Testis (tissue), 3 donors: ENCODE data around the gene SCN9A. TPM values are rescaled to one million over a fixed set of nuclear protein-coding genes. Genes with fewer than 3 reads are reported as not detected.
A peak's percentile ranks its signal among the peaks of the same experiment; 100 is the strongest.
"Not testable (repeated sequence)": the region's sequence is repeated elsewhere in the genome, so short reads cannot be mapped to it uniquely, and the experiment has no call there.

Experiments used
- DNase-seq: peaks from one replicate; pipeline ENCODE4 v3.0.0-alpha.2; 2019
- H3K27ac ChIP-seq, 2 donors: fragments of 200-600 bp; sonication (generic); one replicate each; pipeline ENCODE4 v1.5.1; 2019
- H3K27me3 ChIP-seq: fragments of 200-600 bp; sonication (generic); one replicate; pipeline ENCODE4 v1.5.1; 2019
- H3K36me3 ChIP-seq: fragments of 200-600 bp; sonication (generic); one replicate; pipeline ENCODE4 v1.5.1; 2017; ENCODE audit warnings: low read depth; ENCODE audit errors: missing control alignments
- H3K4me1 ChIP-seq: fragments of 200-600 bp; sonication (generic); one replicate; pipeline ENCODE4 v1.5.1; 2019
- H3K4me3 ChIP-seq, 2 donors: fragments of 200-600 bp; sonication (generic); one replicate each; pipeline ENCODE4 v1.5.1; 2017 to 2019
- H3K9me3 ChIP-seq: fragments of 200-600 bp; sonication (generic); one replicate; pipeline ENCODE4 v1.5.1; 2017
- POLR2A ChIP-seq: fragments of 450-650 bp; IDR thresholded peaks from one replicate; pipeline ENCODE4 v1.6.1; 2017; ENCODE audit warnings: antibody characterized with exemption, mild to moderate bottlenecking, moderate library complexity
- WGBS, 2 donors: methylation state at CpG; one replicate each; pipeline ENCODE4 v1.1.5; 2018; 5-methylcytosine and 5-hydroxymethylcytosine counted together
- intact Hi-C: fragments of 100-400 bp; cut with DNase I; formaldehyde crosslinking; loops from one replicate; pipeline ENCODE4 v1.15.1; 2023; ENCODE audit warnings: low total_unique reads
- polyA plus RNA-seq: library from polyadenylated mRNA; stranded (reverse); fragments of 350-450 nt; fragmentation: Illumina TruSeq; extraction: RNeasy Lipid Tissue Mini Kit (QIAGEN cat#74804); gene quantifications from one replicate; pipeline ENCODE4 v1.2.3, GENCODE V29; 2014; ENCODE audit warnings: low read depth, low replicate concordance; ENCODE audit not compliant: insufficient read depth
- total RNA-seq, 2 donors: library from RNA; depleted of rRNA; stranded (reverse); fragments of >200 nt; gene quantifications; one replicate each; pipeline ENCODE4 v1.2.3, GENCODE V29; 2016
- TF ChIP-seq, protein P1 (sequence below), 3 experiments: fragments of 450-650 bp in 2 of 3; fragments of 200-600 bp in 1 of 3; sonication (generic) in 1 of 3; IDR thresholded peaks; one replicate each; pipeline ENCODE4 v1.5.1; 2016 to 2019; ENCODE audit warnings: antibody characterized with exemption in 3 of 3, mild to moderate bottlenecking in 2 of 3, moderate library complexity in 1 of 3

SCN9A gene
- total and polyA plus RNA-seq, 3 donors from 2014 or later: 7.3 to 117 (median 85.7) TPM

DNA sequence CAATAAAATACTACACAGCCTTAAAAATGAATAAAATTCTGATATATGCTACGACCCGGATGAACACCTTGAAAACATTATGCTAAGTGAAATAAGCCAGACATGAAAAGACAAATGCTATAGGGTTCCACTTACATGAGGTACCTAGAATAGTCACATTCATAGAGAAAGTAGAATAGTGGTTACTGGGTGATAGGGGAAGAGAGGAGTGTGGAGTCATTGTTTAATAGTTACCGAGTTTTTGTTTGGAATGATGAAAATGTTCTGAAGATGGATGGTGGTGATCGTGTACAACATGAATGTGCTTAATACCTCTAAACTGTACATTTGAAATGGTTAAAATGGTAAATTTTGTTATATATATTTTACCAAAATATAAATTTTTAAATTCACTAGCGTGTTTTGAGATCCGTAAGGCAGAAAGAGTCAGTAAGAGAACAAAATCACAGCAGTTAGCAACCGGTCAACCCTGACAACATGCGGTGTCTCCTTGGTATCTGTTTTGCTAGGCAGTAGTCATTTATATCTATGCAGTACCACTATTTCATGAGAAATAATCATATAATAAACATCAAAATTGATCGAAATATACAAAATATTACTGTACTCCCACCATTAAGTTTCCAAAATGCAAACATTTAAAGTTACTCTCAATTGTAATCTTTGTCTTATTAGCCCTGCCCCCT lies 11.1 kb downstream of the SCN9A start:
- intact Hi-C loops: no loop called here
- Histone ChIP-seq H3K4me3 (no peak overlapping the region), H3K27me3 (no peaks in the 10 kb centered on the region), H3K4me1 (no peaks in the 10 kb centered on the region), H3K27ac (no peak overlapping the region), H3K9me3 (no peaks in the 10 kb centered on the region), H3K36me3 (no peaks in the 10 kb centered on the region)
- TF ChIP-seq POLR2A: no peak
- TF ChIP-seq, protein P1, sequence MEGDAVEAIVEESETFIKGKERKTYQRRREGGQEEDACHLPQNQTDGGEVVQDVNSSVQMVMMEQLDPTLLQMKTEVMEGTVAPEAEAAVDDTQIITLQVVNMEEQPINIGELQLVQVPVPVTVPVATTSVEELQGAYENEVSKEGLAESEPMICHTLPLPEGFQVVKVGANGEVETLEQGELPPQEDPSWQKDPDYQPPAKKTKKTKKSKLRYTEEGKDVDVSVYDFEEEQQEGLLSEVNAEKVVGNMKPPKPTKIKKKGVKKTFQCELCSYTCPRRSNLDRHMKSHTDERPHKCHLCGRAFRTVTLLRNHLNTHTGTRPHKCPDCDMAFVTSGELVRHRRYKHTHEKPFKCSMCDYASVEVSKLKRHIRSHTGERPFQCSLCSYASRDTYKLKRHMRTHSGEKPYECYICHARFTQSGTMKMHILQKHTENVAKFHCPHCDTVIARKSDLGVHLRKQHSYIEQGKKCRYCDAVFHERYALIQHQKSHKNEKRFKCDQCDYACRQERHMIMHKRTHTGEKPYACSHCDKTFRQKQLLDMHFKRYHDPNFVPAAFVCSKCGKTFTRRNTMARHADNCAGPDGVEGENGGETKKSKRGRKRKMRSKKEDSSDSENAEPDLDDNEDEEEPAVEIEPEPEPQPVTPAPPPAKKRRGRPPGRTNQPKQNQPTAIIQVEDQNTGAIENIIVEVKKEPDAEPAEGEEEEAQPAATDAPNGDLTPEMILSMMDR (IDR thresholded peaks at IDR 0.05): no peak
- DNase-seq: no peak
- WGBS, 2 donors: 80% methylated on average over 9 of the region's 9 CpGs

DNA sequence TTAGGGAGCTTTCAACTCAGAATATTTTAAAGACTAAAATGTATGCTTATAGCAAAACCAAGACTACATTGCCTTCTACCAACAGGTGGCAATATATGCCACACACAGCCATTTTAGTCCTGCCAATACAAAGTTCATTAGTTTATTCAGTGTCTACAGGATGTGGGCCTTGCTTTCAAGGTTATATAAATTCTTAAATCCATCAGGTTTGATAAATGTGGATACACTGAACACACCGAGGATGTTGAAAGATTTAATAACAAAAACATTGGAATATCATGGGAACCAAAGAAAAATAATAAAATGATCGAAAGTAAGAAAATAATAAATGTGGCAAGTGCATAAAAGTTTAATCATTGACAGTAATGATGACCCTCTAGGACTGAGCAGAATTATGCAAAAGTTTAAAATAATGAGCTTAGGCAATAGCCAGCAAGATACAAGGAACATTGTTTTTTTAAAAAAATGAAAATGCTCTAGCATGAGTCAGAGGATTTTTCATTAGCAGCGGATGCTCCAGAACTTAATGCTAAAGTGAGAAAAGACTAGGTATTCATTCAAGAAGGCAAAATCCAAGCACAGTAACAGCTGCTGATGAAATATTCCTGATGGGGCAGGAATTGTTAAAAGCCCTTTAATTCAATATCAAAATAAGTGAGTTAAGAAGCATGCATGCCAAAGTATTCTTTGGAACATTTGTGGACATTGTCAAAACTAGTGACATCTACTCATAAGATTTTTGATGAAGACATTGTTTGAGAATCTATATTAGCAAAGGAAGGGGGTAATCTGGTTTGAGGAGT lies 14.2 kb downstream of the SCN9A start:
- no peaks in the 10 kb centered on the region for H3K36me3 ChIP-seq
- no peak overlapping the region for H3K27ac ChIP-seq
- H3K4me1 ChIP-seq: no peaks in the 10 kb centered on the region
- no peak overlapping the region for H3K4me3 ChIP-seq
- intact Hi-C loops: no loop called here
- TF ChIP-seq POLR2A: no peak
- TF ChIP-seq, protein P1 (IDR thresholded peaks at IDR 0.05): peak in 2 of 3 experiments; percentile 2 to 16
- H3K27me3 ChIP-seq: no peaks in the 10 kb centered on the region
- 71 to 75% methylated on average over 3 of the region's 3 CpGs for WGBS, 2 donors
- H3K9me3 ChIP-seq: no peaks in the 10 kb centered on the region
- no peak for DNase-seq

- H3K36me3 ChIP-seq: no peaks in the 10 kb centered on the region
- H3K9me3 ChIP-seq: no peaks in the 10 kb centered on the region
- intact Hi-C loops: no loop called here
- no peaks in the 10 kb centered on the region for H3K27me3 ChIP-seq
- H3K4me1 ChIP-seq: no peaks in the 10 kb centered on the region
- no peak overlapping the region for H3K4me3 ChIP-seq
- no peak for DNase-seq
- no peak overlapping the region for H3K27ac ChIP-seq
- TF ChIP-seq, protein P1 (IDR thresholded peaks at IDR 0.05): no peak
- no peak for TF ChIP-seq POLR2A
- whole genome bisulfite sequencing, 2 donors: 59 to 68% methylated on average over 2 of the region's 2 CpGs
Observed at GRCh38 chr2:166360906-166361305, 14.8 kb downstream of the SCN9A start.

- DNase-seq: no peak
- Histone ChIP-seq H3K4me3 (no peak overlapping the region), H3K4me1 (no peaks in the 10 kb centered on the region), H3K9me3 (no peaks in the 10 kb centered on the region), H3K27ac (no peak overlapping the region), H3K27me3 (no peaks in the 10 kb centered on the region), H3K36me3 (no peaks in the 10 kb centered on the region)
- TF ChIP-seq POLR2A: no peak
- TF ChIP-seq, protein P1 (IDR thresholded peaks at IDR 0.05): no peak
- intact Hi-C loops: no loop called here
Observed at GRCh38 chr2:166360426-166360825, 15.3 kb downstream of the SCN9A start.

DNA sequence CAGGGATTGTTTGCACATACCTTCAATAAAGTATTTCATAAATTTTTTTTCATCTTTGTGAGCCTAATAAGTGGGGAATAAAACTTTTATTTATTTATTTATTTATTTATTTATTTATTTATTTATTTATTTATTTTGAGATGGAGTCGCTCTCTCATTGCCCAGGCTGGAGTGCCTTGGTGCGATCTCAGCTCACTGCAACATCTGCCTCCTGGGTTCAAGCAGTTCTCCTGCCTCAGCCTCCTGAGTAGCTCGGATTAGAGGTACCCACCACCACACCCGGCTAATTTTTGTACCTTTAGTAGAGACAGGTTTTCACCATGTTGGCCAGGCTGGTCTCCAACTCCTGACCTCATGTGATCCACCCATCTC lies 17.8 kb downstream of the SCN9A start:
- H3K36me3 ChIP-seq, H3K27ac ChIP-seq, H3K4me1 ChIP-seq, H3K27me3 ChIP-seq, DNase-seq, intact Hi-C loops, H3K4me3 ChIP-seq, H3K9me3 ChIP-seq: not testable (repeated sequence)
- WGBS, 2 donors: 91 to 98% methylated on average over 4 of the region's 4 CpGs
